HG03135 (cell line): Measurements from ENCODE around the gene DHX38.

ENCODE experiments used
- ATAC-seq: cut with Tn5 transposase; IDR thresholded peaks from one replicate; pipeline ENCODE4 v1.9.1; 2021; ENCODE audit warnings: mild to moderate bottlenecking, moderate library complexity; ENCODE audit not compliant: unreplicated experiment

The DHX38 gene

DNA sequence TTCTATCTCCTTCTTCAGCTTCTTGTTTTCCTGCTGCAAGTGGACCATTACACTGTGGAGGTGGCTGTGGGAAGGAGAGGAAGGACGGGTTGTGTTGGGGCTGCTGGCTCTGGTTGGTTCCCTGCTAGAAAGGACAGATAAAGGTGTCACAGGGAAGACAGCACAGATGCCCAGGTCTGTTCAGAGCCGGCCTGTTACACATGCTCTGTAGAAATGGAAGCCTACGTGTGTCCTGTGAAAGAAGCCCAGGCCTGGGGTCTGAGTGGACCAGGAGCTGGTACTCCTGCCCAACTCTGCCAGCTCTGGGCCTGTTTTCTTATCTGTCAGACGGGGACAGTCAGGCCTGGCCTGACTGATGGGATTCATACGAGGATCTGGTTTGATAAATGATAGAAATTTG, 26.4 kb downstream of the DHX38 start:
- ATAC-seq = no peak

DNA sequence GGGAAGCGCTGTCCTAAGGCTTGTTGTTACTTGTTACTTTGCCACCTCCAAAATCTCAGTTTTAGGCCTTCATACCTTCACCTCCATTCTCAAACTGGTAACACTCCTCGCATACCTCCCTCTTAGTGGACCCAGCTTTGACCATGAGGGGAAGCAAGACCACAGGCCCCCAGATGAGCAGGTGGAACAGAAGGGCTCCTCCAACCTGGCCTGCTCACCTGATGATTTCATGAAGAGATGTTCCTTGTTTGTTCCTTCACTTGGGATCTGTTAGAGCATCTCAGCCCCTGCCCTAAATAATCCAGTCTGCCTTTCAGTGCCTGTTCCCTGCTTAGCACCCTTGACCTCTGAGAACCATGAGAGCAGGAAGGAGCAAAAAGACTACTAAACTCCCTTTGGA, 28.7 kb downstream of the DHX38 start:
- no peak for ATAC-seq

DNA sequence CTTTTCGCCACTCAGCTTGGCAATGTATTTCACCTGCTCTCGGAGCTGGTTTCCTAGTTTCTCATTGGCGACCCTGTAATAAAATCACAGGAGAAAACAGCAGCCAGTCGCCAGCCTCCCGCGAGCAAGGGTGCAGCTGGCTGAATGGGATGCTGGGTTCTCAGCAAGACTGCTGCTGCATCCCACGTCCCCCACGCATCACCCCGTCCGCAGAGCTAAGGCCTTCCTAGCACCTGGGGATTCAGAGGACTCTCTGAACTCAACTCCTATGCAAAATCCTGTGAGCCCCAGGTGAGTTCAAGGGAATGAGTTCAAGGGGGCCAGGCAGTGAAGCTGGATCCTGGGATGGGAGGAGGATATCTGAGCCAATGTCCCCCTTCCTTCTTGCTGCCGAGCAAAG, 29.3 kb downstream of the DHX38 start:
- ATAC-seq = no peak

DNA sequence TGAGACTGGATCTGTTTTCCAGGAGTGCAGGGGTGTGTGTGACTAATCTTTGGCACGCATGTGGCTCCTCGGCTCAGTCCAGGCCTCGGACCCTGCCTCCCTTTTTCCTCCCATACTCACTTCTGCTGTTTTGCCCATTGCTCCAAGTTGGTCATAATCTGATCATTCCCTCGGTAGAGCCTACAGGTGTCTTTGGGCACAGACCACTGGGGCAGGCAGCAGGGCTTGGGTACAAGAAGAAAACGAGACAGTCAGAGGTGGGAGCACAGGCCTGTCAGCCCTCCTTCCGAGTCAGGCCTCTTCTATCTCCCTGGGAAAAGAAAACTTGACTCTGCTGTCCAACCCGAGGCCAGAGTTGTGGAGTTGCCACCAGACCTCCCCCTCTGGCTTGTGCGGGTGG, 29.8 kb downstream of the DHX38 start:
- ATAC-seq = no peak

DNA sequence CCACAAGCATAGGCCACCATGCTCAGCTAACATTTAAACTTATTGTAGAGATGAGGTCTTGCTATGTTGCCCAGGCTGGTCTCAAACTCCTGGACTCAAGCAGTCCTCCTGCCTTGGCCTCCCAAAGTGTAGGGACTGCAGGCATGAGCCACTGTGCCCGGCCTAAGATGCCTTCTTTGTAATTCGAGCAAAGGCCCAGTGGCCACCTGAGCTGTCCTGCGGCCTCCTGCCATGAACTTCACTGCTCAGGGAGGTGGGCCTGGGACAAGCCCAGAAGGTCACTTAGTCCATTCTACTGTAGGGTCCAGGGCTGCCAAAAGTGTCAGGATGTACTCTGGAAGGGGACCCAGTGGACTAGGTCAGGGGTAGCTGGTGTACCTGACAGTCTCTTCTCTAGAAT, 30.5 kb downstream of the DHX38 start:
- no peak for ATAC-seq

DNA sequence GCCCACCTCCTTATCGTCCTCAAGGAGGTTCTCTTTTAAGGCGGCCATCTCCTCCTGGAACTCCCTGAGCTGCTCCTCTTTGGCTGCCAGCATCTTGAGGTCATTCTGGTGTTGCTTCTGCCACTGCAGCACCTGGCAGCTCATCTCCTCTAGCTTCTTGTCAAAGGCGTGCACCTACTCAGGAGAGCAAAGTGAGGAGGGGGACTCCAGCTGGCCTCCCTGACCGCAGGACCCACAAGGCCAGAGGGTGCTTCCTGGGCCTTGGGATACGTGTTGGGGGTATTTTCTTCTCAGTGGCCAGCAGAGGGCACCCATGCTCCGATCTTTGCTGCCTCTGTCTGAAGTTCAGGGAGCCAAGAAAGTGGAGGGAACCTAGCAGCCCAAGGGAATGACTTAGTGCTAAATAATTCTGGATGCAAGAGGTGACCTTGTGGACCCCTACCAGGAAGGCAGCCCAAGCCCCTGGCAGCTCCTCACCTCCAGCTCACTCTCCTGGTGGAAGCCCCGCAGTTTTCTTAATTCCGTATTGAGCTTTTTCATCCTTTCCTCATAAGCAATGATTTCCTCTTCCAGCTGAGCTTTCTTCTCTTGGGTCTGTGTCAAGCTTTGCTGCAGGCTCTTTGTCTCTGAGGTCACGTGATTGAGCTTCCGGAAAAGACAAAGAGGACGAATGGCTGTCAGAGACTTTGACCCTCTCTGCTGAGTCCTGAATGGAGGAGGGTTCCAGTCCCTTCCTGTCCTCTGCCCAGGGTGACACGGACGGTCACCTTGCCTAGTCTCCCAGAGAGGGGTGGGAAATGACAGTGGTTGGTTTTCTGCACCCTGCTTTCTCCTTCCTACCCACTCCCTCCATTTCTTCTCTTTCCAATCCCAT, 31.4 kb downstream of the DHX38 start:
- ATAC-seq = no peak

DNA sequence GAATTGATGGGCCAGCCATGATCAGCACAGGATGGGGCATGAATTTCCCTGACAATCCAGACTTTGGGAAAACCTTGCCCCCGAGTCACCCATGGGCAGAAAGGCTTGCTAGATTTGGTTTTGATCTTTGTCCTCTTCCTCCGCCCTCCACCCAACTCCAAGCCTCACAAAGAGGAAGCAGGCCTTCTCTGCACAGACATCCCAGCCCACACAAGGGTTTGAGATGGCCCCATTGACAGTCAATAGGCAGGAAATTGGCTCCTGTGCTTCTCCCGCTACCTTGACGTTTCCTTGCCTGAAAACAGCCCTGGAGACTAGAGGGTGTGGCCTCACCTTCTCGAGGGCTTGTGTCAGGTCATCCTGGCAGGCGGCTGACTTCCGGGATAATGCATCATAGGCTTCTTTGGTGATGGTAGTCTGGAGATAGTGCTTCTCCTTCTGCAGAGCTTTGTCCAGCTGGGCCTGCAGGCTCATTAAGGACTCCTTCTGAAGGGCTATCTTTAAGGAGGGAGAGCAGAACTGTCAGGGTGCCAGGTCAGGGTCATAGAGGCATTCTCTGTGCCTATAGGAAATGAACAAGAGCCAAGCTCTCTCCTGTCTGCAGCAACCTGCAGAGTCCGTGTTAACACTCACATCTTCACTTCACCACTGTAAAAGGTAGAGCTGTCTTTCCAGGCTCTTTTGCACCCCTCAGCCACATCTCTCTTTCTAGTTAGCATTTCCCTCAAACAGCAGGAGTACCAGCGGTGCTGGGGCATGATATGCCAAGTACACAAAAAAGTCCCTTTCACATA, 32.2 kb downstream of the DHX38 start:
- no peak for ATAC-seq

DNA sequence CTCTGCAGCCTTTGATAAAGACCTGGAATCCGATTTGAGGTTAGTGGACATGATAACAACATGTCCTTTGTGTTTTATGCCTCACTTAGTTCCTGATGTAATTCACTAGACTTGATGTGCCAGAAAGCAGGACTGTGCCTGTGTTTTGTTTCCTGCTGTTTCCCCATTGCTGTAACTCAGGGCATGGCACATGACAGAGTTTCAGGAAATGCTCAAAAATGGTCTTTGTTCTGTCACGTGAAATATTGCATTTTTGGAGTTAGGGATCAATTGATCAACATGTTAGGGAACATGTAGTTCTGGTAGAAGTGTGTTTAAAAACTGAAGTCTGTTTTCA, 32.8 kb downstream of the DHX38 start:
- ATAC-seq = no peak

DNA sequence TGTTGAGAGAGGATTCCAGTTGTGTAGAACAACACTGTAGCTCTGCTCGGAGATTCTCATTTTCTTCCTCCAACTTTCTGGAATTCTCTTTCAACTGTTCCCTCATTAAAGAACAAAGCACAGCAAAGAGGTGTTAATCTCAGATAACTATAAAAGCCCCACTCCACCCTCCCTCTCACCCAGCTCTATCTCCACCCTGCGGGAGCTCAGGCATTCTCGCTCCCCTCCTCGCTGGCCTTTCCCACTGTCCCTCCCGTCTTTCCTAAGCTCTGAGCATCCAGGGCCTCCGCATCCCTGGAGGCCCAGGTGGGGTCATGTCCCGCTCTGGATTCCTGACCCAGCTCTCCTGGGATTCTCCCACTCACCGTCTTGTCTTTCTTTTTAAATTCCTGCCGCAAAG, 35.1 kb downstream of the DHX38 start:
- ATAC-seq = no peak

DNA sequence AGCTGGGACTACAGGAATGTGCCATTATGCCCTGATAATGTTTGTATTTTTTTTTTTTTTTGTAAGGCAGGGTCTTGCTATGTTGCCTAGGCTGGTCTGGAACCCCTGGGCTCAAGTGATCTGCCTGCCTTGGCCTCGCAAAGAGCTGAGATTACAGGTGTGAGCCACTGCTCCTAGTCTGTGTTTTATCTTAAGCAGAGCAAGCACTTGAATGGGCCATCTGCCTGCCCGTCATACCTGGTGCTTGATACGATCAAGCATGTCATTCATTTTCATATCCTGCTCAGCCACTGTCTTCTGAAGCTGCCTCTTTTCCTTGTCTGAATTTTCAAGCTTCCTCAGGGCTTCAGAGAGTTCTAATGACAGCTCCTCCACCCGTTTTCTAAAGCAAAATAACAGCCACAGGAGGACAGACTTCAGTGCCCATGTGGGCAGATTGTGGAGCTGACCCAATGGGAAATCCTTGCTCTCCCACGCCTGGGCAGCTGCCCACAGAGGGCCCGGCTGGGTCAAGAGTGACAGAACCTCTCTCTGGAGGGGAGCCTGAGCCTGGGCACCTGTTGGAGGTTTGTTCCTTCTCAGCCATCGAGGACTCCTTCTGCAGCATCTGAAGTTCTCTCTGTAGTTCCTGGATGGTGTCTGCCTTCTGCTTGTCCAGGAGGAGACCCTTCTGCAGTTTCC, 36.5 kb downstream of the DHX38 start:
- ATAC-seq = no peak

DNA sequence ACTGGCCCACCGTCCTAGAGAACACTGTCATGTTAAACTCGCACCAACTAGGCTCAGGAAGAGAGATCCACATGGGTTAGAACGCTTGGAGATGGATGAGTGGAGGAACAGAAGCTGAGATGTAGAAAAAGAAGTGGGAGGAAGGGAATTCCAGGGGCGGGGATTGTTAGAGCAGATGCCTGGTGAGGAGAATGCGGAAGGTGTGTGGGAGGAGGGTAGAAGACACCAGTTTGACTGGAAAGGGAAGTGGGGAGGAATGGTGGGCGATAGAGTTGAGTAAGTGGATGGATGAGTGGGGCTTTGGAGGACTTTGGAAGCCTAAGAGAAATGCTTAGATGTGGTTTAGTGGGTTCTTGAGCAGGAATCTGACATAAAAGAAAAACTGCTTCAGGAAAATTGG, 37.4 kb downstream of the DHX38 start:
- no peak for ATAC-seq

DNA sequence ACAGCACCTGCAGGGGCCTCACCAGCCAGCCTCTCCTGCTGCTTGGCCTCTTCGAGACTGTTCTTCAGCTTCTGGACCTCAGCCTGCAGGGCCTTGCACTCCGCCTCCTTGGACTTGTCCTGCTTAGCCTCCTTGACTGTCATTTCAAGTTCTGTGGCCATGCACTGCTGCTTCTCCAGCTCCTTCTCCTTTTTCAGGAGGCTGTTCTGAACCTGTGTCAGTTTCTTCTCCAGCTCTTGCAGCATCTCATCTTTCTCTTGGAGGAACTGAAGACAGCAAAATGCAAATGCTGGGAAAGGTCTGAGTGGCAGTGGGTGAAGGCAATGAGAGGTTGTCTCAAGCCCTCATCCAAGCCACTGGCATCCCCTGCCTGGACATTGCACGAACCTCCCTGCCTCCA, 39.1 kb downstream of the DHX38 start:
- ATAC-seq = no peak

DNA sequence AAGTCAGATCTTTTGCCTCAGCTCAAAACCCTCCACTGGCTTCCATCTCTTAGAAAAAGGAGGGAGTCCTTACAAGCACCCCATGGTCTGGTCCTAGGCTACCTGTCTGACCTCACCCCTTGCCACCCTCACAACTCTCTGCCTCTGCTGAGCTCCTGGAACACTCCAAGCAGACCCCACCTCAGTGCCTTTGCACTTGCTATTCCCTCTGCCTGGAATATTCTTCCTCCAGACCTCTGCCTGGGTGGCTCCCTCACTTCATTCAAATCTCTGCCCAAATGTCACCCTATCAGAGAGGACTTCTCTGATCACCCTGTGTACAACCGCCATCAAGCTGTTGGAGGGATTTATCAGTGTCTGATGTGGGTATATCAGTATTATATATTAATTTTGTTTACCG, 40.9 kb downstream of the DHX38 start:
- no peak for ATAC-seq

DNA sequence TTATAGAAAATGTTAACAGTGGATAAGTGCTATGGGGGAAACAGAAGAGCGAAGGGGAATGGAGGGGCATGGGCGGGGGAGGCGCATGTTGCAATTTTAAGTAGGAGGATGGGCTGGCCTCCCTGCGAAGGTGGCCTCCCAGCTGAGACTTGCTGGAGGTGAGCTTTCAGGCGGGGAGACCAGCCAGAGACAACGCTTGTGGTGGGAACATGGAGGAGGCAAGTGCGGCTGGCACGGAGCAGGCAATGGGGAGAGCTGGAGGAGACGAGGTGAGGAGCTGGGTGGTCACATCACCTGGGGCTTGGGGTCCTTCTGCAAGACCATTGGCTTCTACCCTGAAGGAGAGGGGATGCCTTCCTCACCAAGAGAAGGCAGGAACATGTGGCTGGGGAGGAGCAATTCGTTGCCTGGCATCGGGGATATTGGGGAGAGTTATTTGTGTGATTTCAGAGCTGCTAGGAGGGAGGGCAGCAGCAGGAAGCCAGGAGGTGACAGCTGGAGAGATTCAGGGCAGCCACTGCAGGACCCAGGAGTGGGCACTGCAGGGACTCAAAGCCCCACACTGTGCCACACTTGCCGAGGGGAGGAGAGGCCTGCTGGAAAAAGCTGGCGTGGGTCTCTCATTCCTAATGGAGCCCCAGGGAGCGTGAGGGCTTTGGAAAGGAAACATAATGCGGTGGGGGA, 43.9 kb downstream of the DHX38 start:
- ATAC-seq = no peak

DNA sequence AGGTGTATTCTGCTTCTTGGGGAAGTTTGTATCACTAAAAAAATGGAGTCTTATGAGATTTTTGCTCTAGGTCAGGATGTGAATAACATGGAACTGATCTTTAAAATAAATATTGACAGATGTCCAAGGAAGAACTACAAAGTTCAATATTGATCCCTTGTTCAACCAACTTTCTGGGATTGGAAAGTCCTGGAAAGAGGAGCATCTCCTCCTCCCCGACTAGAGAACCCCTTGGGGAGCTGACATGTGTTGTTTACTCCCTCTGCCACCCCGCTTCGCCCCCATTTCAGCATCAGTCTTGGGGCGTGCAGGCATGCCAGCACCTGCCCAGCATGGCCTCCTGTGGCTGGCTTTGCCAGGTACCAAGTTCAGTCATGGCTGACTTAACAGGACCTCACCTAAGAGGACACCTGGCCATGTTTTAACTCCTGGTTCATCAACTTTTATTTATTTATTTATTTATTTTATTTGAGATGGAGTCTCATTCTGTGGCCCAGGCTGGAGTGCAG, 44.5 kb downstream of the DHX38 start:
- no peak for ATAC-seq

DNA sequence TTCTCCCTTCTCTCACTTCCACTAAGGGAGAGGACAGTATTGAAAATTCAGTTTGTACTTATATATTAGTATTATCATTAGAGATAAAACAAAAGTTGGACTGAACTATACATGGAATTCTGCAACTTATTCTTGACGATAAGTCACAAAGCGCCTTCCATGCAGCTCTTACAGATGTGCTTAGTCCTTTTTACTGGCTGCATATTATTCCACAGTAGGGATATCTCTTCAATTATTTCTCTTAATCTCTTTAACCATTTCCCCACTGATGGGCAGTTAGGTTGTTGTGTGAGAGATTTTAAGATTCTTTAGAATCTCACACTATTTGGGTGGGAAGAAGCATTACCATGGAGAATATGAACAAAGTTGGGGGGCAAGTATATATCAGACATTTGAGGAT, 46.3 kb downstream of the DHX38 start:
- no peak for ATAC-seq

DNA sequence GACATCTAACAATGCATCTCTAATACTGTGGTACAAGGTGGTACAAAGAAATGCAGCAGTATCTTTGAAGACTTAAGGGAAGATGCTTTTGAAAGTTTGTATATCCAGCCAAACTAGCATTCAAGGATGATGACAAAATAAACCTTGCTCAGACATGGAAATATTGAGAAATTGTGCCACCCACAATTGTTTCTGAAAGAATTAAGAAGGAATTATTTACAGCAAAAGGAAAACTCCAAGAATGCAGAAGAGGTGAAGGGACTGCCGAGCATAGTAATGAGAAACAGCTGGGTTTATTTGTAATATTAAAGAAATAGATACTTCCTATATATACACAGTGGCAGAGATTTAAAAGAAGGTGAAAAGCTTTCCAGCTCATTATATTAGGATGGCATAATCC, 48.8 kb downstream of the DHX38 start:
- no peak for ATAC-seq

DNA sequence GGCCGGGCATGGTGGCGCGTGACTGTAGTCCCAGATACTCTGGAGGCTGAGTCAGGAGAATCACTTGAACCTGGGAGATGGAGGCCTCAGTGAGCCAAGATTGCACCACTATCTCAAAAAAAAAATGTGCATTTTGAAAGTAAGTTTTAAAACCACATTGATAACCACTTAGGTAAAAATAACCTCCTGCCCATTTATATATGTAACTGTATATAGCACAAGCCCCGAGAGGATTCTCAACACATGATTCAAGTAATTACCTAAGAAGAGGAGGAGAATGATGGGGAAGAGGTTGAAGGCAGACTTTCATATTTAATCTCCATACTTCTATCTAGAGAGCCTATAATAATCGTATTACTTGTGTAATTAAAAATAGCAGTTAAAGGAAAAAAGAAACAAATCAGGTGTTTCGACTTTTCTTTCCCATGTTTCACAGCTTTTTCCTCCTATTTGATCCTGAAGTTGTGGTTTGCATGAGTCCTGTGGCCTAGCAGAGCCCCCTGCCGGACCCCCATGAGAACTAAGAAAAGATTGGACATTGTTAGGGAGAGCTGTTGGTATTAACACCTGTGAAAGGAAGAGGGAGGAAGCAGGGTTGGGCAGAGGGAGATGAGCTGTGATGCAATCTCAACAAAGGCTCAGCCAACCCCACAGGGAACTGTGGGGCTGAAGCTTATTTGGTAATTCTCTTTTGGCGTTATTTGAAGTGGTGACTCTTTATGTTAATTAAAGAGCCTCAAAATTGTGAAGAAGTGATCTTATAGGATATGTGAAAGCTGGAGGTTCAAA, 56.2 kb downstream of the DHX38 start:
- ATAC-seq = no peak

DNA sequence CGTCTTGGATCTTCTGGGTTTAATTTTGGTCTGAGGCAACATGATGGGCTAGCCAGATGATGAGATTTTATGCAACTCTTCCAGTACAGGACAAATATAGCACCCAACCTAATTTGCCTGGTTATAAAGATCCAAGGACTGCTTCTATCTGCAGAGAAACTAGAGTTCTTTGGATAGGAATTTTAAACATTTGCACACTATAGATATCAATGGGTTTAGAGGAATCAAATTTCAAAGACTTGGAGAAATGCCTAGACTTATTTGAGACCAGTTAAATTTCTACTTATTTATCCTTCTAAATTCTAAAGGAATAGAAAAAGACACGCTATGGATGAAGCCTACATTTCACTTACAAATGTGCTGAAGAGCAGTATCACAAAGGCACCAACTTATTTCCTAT, 65.7 kb downstream of the DHX38 start:
- no peak for ATAC-seq

DNA sequence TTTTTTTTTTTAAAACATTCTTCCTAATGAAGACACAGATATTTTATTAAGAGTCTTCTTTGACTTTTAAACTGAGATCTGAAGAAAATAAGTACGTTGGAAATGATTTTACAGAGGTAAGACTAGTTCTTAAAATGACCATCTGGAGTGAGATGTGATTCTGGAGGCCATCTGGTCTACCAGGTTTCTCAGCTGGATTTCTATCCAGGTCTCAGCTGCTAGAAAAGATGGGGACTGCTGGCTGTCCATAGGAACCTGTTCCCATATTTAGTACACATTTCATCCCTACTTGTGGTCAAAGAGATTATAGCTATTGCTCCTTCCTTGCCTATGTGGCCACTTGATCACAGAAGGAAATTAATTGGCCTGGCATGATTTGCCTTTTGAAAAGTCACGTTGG, 66.2 kb downstream of the DHX38 start:
- ATAC-seq = no peak
